BJ (cell line): ENCODE data around the gene LCE1F. TPM values are rescaled to one million over a fixed set of nuclear protein-coding genes. Genes with fewer than 3 reads are reported as not detected.

Experiments
- CTCF ChIA-PET: fragments of 350-600 bp; formaldehyde crosslinking; extraction: SDS; loops from one replicate; lab custom pipeline; 2021; ENCODE audit warnings: antibody characterized with exemption, inconsistent platforms; lab: Yijun Ruan, JAX
- POLR2A ChIA-PET: fragments of 300-600 bp; sonication (Branson Sonifier 250); formaldehyde crosslinking; extraction: SDS; loops from one replicate; lab custom pipeline; 2021; ENCODE audit warnings: antibody characterized with exemption; lab: Charles Lee
- DNase-seq: peaks from one replicate; pipeline ENCODE4 v3.0.0-alpha.2; 2011; ENCODE audit warnings: low read depth
- H3K27me3 ChIP-seq: 2 replicates; pipeline ENCODE4 v1.6.0; 2011; ENCODE audit warnings: low read length; ENCODE audit not compliant: control insufficient read depth, insufficient read depth
- H3K36me3 ChIP-seq: 2 replicates; pipeline ENCODE4 v1.5.1; 2011; ENCODE audit warnings: low read length; ENCODE audit not compliant: control insufficient read depth, insufficient read depth
- H3K4me3 ChIP-seq: 2 replicates; pipeline ENCODE4 v1.5.1; 2011; ENCODE audit warnings: low read depth, mild to moderate bottlenecking, control low read depth, low read length
- polyA plus RNA-seq: library from polyadenylated mRNA; depleted of rRNA; stranded (reverse); fragments of >200 nt; gene quantifications from 2 replicates; pipeline ENCODE4 v1.2.3, GENCODE V29; 2011
- TF ChIP-seq, protein P1 (sequence below): IDR thresholded peaks from 2 replicates; pipeline ENCODE4 v1.5.1; 2011; ENCODE audit warnings: low read depth, mild to moderate bottlenecking, control low read depth, inconsistent platforms, low read length, moderate library complexity; ENCODE audit not compliant: insufficient read depth

The LCE1F gene
- polyA plus RNA-seq, 1 experiment = not detected

DNA sequence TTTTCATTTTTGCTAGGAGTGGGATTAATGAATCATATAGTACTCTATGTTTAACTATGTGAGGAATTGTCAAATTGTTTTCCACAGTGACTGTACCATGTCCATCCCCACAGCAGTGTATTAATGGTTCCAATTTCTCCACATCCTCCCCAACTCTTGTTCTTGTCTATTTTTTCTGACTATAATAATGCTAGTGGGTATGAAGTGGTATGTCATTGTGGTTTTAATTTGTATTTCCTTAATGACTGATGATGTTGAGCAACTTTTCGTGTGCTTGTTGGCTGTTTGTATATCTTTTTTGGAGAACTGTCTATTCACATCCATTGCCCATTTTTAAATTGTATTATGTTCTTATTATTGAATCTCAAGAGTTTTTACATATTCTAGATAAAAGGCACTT is 27.1 kb upstream of the LCE1F start:
- TF ChIP-seq, protein P1, sequence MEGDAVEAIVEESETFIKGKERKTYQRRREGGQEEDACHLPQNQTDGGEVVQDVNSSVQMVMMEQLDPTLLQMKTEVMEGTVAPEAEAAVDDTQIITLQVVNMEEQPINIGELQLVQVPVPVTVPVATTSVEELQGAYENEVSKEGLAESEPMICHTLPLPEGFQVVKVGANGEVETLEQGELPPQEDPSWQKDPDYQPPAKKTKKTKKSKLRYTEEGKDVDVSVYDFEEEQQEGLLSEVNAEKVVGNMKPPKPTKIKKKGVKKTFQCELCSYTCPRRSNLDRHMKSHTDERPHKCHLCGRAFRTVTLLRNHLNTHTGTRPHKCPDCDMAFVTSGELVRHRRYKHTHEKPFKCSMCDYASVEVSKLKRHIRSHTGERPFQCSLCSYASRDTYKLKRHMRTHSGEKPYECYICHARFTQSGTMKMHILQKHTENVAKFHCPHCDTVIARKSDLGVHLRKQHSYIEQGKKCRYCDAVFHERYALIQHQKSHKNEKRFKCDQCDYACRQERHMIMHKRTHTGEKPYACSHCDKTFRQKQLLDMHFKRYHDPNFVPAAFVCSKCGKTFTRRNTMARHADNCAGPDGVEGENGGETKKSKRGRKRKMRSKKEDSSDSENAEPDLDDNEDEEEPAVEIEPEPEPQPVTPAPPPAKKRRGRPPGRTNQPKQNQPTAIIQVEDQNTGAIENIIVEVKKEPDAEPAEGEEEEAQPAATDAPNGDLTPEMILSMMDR = no peak
- H3K36me3 ChIP-seq = no peaks in the 10 kb centered on the region
- no peak for DNase-seq
- no peak overlapping the region for H3K4me3 ChIP-seq
- ChIA-PET POLR2A (no interaction called here), CTCF (no interaction called here)
- no peaks in the 10 kb centered on the region for H3K27me3 ChIP-seq

DNA sequence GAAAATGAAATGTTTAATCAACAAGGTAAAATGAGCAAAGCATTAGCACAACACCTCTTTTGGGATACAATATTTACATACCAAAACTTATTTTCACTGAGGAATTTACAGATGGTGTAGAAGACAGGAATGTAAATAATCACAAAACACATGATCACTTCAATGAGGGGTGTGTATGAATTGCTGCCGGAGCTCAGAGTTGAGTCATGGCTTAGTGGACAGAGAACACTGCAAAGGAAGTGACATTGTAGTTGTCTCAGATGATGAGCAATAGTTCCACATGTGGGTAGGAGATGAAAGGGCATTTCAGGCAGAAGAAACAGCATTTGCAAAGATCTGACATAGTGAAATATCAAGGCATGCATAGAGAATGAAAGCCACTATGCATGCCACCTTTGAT is 22.7 kb upstream of the LCE1F start:
- ChIA-PET CTCF (interaction anchor here (1.2 kb wide), 1 partner anchor 25 kb away, joined by 3 read pairs; no protein-coding TSS in a partner anchor), POLR2A (no interaction called here)
- Histone ChIP-seq H3K4me3 (no peak overlapping the region), H3K36me3 (no peaks in the 10 kb centered on the region), H3K27me3 (no peaks in the 10 kb centered on the region)
- TF ChIP-seq, protein P1 = no peak
- DNase-seq = peak; percentile 39

DNA sequence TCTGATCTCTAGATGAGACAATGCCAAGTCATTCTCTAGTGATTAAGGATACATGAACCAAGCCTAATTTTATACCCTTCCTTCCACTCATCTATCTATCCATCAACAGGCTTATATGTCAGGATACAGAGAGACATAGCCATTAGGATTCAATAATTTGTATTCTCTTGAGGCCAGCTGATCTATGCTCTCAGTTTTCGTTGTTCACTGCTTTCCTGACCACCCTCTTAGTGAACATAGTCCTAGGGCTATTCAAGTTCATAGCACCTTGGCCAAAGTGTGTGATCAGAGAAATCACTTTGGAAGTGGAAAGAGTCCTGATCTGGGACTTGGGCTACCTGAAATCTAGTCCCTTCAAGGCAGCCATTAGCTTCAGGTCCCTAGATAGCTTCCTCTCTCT is 21.4 kb upstream of the LCE1F start:
- POLR2A ChIA-PET = no interaction called here
- no peak for DNase-seq
- Histone ChIP-seq H3K27me3 (no peaks in the 10 kb centered on the region), H3K36me3 (no peaks in the 10 kb centered on the region), H3K4me3 (no peak overlapping the region)
- TF ChIP-seq, protein P1 = no peak
- CTCF ChIA-PET = no interaction called here

DNA sequence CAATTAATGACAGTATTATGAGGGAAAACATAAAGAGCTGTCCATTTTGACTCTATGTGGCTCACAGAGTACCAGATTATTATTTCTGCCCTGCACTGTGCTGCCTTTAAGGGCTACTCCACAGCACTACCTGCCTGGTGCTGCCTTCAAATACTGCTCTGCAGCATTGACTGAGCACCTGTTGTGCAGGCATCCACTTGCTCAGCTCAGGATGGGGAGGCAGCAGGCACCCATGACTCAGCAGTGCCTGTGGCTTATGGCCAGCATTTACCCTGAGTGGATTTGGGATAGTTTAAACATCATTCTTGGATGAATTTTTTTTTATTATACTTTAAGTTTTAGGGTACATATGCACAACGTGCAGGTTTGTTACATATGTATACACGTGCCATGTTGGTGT is 18.1 kb upstream of the LCE1F start:
- Histone ChIP-seq H3K36me3 (no peaks in the 10 kb centered on the region), H3K27me3 (no peaks in the 10 kb centered on the region), H3K4me3 (no peak overlapping the region)
- no peak for DNase-seq
- TF ChIP-seq, protein P1 = no peak
- POLR2A ChIA-PET = no interaction called here
- CTCF ChIA-PET = interaction anchor here (0.8 kb wide), 1 partner anchor 35 kb away, joined by 3 read pairs; no protein-coding TSS in a partner anchor

DNA sequence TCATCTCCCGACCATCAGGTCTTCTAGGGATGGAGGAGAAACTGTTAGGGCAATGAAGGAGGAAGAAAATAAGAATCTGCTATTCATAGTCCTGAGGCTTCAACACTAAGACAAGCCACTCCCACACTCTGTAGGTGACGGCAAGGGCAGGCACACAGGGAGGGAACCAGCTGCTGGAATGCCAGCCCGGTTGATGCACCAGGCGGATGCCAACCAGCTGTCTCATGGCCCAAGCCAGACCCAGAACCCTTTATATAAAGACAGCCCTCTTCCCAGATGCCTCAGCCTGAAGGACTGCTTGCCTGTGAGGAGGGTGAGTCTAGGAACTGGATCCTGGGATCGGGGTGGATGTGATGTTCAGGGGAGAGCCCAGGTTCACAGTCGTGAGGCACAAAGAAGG is 17.2 kb upstream of the LCE1F start, which contains the start of gene KPRP:
KPRP (plus strand) TSS at position 279 of the 400 bp plus-strand sequence. CDS start 1,564 bp downstream, outside the sequence.
- ChIA-PET POLR2A (no interaction called here), CTCF (interaction anchor here (0.8 to 1.2 kb wide), 2 partner anchors 9 to 36 kb away, joined by 3 read pairs; no protein-coding TSS in a partner anchor)
- Histone ChIP-seq H3K36me3 (no peaks in the 10 kb centered on the region), H3K4me3 (no peak within 1 kb of the TSS), H3K27me3 (no peaks in the 10 kb centered on the region)
- no peak for DNase-seq
- TF ChIP-seq, protein P1 = no peak
